ENCODE measurements around the gene TFCP2L1.

The TFCP2L1 gene

GRCh38 chr2:121244616-121245015 lies 40.4 kb downstream of the TFCP2L1 start:
- in situ Hi-C loops (cut with MboI; ENCODE audit: low pct_unique_long_range_greater_than_20kb, low sequenced_read_pairs, unreplicated experiment), result no loop called here
- DNase-seq (ENCODE audit: low spot score), result no peak
- no peak for TF ChIP-seq CTCF (IDR thresholded peaks at IDR 0.05; ENCODE audit: extremely low read depth, insufficient read depth, missing control alignments)

DNA sequence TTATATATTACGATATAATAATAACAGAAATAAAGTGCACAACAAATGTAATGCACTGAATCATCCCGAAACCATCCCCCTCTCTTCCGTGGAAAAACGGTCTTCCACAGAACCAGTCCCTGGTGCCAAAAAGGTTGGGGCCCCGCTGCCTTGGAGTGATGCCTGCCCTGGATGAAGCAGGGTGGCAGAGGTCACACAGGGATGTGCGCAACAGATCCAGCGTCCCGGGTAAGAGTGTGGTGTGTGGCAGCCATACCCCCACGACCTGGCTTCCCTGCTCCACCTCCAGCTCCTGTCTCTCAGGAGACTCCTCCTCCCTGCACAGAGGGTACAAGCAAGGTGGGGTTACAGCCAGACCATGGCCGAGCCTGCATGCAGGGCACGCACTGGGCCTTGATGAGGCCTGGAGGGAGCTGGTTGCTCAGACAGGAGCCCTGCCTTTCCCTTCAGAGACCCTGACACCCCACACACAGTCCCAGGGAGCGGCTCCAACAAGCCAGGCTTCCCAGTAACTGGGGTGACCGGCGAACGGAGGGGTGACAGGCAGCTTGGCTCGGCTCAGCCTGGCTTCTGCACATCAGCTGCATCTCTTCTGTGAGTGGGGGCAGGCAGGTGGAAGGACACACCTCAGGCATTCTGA lies 41.1 kb downstream of the TFCP2L1 start:
- no peak for TF ChIP-seq CTCF (IDR thresholded peaks at IDR 0.05; ENCODE audit: extremely low read depth, insufficient read depth, missing control alignments)
- no peak for DNase-seq (ENCODE audit: low spot score)
- in situ Hi-C loops (cut with MboI; ENCODE audit: low pct_unique_long_range_greater_than_20kb, low sequenced_read_pairs, unreplicated experiment), result no loop called here

GRCh38 chr2:121242976-121243375 lies 42.0 kb downstream of the TFCP2L1 start:
- in situ Hi-C loops (cut with MboI; ENCODE audit: low pct_unique_long_range_greater_than_20kb, low sequenced_read_pairs, unreplicated experiment), result no loop called here
- TF ChIP-seq CTCF (IDR thresholded peaks at IDR 0.05; ENCODE audit: extremely low read depth, insufficient read depth, missing control alignments), result no peak
- DNase-seq (ENCODE audit: low spot score), result no peak

DNA sequence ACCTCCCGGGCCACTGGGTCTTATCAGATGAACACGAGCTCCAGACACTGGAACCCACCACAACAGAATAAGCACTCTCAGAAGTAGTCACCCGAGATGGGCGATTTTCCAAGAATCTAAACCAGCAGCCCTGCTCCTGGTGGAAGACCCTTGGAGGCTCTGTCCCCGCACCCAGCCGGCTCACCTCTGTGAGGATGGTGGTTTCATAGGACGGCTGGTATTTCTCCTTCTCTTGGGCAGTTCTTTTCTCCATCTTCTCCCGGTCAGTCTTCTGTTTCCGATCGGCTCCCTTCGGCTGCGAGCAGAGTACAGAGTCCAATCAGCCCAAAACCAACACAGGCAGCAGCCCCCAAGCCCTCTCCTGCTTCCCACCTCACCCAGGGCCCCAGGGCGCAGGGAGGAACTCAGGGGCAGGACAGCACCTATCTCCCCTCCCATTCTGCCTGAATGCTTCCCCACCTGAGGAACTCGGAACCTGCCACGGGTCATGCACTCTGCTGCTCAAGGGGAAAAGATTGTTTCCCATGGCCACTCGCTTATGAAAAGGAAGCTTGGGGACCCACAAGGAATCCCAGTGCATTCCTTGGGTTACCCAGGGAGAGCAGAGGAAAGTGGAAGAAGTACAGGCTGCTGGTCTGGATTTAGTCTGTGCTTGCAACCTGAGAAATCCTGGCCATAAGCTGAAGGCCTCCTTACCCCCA lies 42.7 kb downstream of the TFCP2L1 start:
- TF ChIP-seq CTCF (IDR thresholded peaks at IDR 0.05; ENCODE audit: extremely low read depth, insufficient read depth, missing control alignments), result no peak
- DNase-seq (ENCODE audit: low spot score), result no peak
- in situ Hi-C loops (cut with MboI; ENCODE audit: low pct_unique_long_range_greater_than_20kb, low sequenced_read_pairs, unreplicated experiment), result no loop called here

GRCh38 chr2:121241466-121241865 lies 43.5 kb downstream of the TFCP2L1 start:
- in situ Hi-C loops (cut with MboI; ENCODE audit: low pct_unique_long_range_greater_than_20kb, low sequenced_read_pairs, unreplicated experiment), result no loop called here
- TF ChIP-seq CTCF (IDR thresholded peaks at IDR 0.05; ENCODE audit: extremely low read depth, insufficient read depth, missing control alignments), result no peak
- DNase-seq (ENCODE audit: low spot score), result no peak

DNA sequence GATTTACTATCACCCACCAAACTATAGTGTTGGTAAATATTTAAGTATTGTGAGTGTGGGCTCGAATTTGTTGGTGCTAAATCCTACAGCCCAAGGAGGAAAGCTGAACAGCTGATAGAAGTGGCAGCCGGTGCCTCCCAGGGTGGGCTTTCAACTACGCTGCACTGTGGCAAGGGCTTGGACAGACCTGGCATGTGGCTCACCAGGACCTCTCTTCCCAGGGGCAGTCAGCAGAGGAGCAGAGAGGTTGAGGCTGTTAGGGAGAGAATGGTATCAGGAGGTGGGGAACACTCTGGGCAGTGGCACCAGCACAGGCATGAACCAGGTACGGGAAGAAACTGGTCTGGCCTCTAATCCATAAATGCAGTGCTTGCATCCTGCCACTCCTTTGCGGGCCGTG lies 44.6 kb downstream of the TFCP2L1 start:
- TF ChIP-seq CTCF (IDR thresholded peaks at IDR 0.05; ENCODE audit: extremely low read depth, insufficient read depth, missing control alignments), result no peak
- in situ Hi-C loops (cut with MboI; ENCODE audit: low pct_unique_long_range_greater_than_20kb, low sequenced_read_pairs, unreplicated experiment), result no loop called here
- no peak for DNase-seq (ENCODE audit: low spot score)
